RWPE1 (cell line): Measurements from ENCODE around the gene SYNGAP1.
"Not testable (repeated sequence)": the region's sequence is repeated elsewhere in the genome, so short reads cannot be mapped to it uniquely, and the experiment has no call there.

Experiments used
- CTCF ChIA-PET: fragments of 350-600 bp; sonication (Branson Sonifier 250); formaldehyde crosslinking; extraction: SDS; loops from one replicate; lab custom pipeline; 2021; lab: Yijun Ruan, JAX
- POLR2A ChIA-PET: fragments of 400-600 bp; formaldehyde crosslinking; extraction: SDS; loops from one replicate; lab custom pipeline; 2020; ENCODE audit warnings: antibody characterized with exemption; ENCODE audit not compliant: low non-redundant PET; lab: Yijun Ruan, JAX
- DNase-seq: peaks from one replicate; pipeline ENCODE4 v3.0.0; 2012; ENCODE audit warnings: low spot score
- H3K27ac ChIP-seq: fragments of 450-650 bp; 2 replicates; pipeline ENCODE4 v1.5.1; 2017
- CTCF ChIP-seq: fragments of 450-650 bp; conservative IDR thresholded peaks from 2 replicates; pipeline ENCODE4 v1.5.1; 2017; ENCODE audit warnings: low read depth, mild to moderate bottlenecking

The SYNGAP1 gene

GRCh38 chr6:33419580-33420490 is at the start of gene SYNGAP1:
Gene SYNGAP1, plus strand, starts transcription at chr6:33420065. Its CDS starts 200 bp downstream, at chr6:33420265.
- ChIA-PET POLR2A (no interaction called here), CTCF (interaction anchor here (0.5 to 1.0 kb wide), 3 partner anchors 36 to 283 kb away, joined by 3 to 7 read pairs (median 3); no protein-coding TSS in a partner anchor)
- H3K27ac ChIP-seq: peak within 1 kb of the TSS; percentile 94
- TF ChIP-seq CTCF: no peak
- no peak for DNase-seq

GRCh38 chr6:33371901-33372300 is 48.0 kb upstream of the SYNGAP1 start:
- DNase-seq, H3K27ac ChIP-seq, CTCF ChIA-PET, POLR2A ChIA-PET: not testable (repeated sequence)

DNA sequence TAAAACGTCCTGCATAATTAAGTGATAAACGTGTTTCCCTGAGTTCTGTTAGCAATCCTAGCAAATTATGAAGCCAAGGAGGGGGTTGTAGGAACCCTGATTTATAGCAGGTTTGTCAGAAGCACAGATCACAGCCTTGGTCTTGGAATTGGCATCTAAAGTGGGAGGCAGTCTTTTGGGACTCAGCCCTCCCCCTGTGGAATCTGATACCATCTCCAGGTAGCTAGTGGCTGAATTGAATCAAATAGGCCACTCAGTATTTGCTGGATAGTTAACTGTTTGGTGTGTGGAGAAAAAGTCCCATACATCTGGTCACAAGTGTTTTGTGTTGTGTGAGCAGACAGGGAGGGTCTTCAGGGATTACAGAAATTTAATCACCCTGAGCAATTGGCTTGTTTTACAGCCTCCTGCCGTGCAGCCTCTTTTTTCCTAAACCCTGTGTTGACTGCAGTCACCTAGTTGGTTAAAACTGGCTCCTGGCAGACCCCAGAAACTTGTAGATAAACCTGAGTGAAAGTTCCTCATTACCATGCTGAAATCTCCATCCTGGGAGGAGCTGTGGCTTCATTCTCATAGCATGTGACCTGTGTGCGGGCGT is 47.2 kb upstream of the SYNGAP1 start:
- ChIA-PET POLR2A (no interaction called here), CTCF (no interaction called here)
- DNase-seq: no peak
- no peak for TF ChIP-seq CTCF
- H3K27ac ChIP-seq: no peak overlapping the region

GRCh38 chr6:33373960-33374910 is 45.6 kb upstream of the SYNGAP1 start:
- DNase-seq: no peak
- H3K27ac ChIP-seq: peak overlapping the region; percentile 98
- ChIA-PET POLR2A (interaction anchor here (0.7 kb wide), 1 partner anchor 1891 kb away, joined by 3 read pairs; no protein-coding TSS in a partner anchor), CTCF (interaction anchor here (1.4 kb wide), 1 partner anchor 17 kb away, joined by 5 read pairs; no protein-coding TSS in a partner anchor)
- no peak for TF ChIP-seq CTCF

DNA sequence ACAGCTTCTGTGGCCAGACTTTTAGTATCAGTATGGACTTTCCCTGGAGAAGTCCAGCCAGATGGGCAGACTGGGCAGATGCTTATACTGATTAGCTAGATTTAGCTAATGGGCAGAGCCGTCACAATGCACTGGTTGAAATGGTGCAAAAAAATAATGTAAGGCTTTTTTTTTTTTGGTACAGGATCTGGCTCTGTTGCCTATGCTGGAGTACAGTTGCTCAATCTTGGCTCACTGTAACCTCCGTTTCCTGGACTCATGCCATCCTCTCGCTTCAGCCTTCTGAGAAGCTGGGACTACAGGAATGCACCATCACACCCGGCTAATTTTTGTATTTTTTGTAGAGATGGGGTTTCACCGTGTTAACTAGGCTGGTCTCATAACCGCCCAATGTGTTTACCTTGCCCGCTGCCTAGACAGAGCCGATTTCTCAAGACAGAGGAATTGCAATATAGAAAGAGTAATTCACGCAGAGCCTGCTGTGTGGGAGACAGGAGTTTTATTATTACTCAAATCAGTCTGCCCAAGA is 44.7 kb upstream of the SYNGAP1 start:
- ChIA-PET POLR2A (no interaction called here), CTCF (interaction anchor here (0.6 to 1.4 kb wide), 2 partner anchors 10 to 16 kb away, joined by 3 to 5 read pairs; no protein-coding TSS in a partner anchor)
- no peak for TF ChIP-seq CTCF
- no peak for DNase-seq
- peak overlapping the region; percentile 98 for H3K27ac ChIP-seq

DNA sequence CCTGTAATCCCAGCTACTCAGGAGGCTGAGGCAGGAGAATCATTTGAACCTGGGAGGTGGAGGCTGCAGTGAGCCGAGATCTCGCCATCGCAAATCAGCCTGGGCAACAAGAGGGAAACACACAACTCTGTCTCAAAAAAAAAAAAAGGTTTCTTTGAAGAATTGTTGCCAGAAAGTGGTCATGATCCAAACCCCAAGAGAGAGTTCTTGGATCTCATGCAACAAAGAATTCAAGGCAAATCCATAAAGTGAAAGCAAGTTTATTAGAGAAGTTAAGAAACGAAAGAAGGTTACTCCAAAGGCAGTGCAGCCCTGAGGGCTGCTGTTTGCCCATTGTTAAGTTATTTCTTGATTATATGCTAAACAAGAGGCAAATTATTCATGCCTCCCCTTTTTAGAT is 42.7 kb upstream of the SYNGAP1 start:
- POLR2A ChIA-PET: no interaction called here
- CTCF ChIA-PET: no interaction called here
- no peak for TF ChIP-seq CTCF
- H3K27ac ChIP-seq: peak overlapping the region; percentile 98; the same call in 1 of the 2 replicates
- no peak for DNase-seq

DNA sequence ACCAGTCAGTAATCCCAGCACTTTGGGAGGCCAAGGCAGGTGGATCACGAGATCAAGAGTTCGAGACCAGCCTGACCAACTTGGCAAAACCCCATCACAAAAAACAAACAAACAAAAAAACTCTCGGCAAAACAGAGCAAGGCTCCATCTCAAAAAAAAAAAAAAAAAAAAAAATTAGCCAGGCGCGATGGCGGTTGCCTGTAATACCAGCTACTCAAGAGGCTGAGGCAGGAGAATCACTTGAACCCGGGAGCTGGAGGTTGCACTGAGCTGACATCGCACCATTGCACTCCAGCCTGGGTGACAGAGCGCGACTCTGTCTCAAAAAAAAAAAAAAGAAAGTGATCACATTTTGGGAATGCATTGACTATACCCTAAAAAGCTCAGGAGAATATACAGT is 40.7 kb upstream of the SYNGAP1 start:
- POLR2A ChIA-PET, DNase-seq: not testable (repeated sequence)
- CTCF ChIA-PET: interaction anchor here (0.6 kb wide), 1 partner anchor 35 kb away, joined by 3 read pairs; no protein-coding TSS in a partner anchor
- peak overlapping the region; percentile 71 for H3K27ac ChIP-seq
